ENCODE results near the gene MUC15.
"Not testable (repeated sequence)": the region's sequence is repeated elsewhere in the genome, so short reads cannot be mapped to it uniquely, and the experiment has no call there.

Gene MUC15

DNA sequence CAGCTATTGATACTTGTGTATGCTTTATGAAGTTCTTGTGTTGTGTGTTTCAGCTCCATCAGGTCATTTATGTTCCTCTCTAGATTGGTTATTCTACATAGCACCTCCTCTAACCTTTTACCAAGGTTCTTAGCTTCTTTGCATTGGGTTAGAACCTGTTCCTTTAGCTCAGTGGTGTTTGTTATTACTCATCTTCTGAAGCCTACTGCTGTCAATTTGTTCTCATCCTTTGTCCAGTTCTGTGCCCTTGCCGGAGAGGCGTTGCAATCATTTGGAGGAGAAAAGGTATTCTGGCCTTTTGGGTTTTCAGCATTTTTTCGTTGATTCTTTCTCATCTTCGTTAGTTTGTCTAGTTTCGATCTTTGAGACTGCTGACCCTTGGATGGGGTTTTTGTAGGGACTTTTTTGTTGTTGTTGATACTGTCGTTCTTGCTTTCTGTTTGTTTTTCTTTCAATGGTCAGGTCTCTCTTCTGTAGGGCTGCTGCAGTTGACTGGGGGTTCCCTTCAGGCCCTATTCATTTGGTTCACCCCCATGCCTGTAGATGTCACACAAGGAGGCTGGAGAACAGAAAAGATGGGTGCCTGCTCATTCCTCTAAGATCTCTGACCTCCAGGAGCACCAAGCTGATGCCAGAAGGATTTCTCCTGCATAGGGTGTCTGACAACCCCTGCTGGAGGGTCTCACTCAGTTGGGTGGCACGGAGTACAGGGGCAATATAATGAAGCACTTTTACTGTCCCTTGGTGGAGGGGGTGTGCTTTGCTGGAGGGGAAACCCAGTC, 35.9 kb upstream of the MUC15 start:
- in situ Hi-C loops (cut with MboI; ENCODE audit: low sequenced_read_pairs, unreplicated experiment), result no loop called here
- DNase-seq (ENCODE audit: low spot score), result no peak
- TF ChIP-seq, protein P1, sequence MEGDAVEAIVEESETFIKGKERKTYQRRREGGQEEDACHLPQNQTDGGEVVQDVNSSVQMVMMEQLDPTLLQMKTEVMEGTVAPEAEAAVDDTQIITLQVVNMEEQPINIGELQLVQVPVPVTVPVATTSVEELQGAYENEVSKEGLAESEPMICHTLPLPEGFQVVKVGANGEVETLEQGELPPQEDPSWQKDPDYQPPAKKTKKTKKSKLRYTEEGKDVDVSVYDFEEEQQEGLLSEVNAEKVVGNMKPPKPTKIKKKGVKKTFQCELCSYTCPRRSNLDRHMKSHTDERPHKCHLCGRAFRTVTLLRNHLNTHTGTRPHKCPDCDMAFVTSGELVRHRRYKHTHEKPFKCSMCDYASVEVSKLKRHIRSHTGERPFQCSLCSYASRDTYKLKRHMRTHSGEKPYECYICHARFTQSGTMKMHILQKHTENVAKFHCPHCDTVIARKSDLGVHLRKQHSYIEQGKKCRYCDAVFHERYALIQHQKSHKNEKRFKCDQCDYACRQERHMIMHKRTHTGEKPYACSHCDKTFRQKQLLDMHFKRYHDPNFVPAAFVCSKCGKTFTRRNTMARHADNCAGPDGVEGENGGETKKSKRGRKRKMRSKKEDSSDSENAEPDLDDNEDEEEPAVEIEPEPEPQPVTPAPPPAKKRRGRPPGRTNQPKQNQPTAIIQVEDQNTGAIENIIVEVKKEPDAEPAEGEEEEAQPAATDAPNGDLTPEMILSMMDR (IDR thresholded peaks at IDR 0.05; ENCODE audit: borderline replicate concordance, control extremely low read depth, extremely low read depth, insufficient read depth, missing control alignments), result no peak

GRCh38 chr11:26599876-26600434, 27.9 kb upstream of the MUC15 start:
- no peak for DNase-seq (ENCODE audit: low spot score)
- in situ Hi-C loops (cut with MboI; ENCODE audit: low sequenced_read_pairs, unreplicated experiment), result no loop called here
- TF ChIP-seq, protein P1 (IDR thresholded peaks at IDR 0.05; ENCODE audit: borderline replicate concordance, control extremely low read depth, extremely low read depth, insufficient read depth, missing control alignments), result no peak

DNA sequence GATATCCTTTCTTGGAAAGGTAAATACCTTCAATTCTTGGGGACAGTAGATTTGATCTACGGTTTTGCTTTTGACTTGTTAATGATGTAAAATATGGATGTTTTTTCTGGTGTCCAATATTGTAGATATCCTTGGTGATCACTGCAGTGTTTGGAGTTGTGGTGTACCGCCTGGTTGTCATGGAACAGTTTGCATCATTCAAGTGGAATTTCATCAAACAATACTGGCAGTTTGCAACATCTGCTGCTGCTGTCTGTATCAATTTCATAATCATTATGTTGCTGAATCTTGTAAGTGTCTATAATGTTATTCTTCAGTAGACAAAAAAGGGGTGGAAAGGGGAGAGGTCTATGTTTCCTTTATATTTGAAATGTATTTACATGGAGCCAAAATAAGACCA, 27.4 kb upstream of the MUC15 start:
- DNase-seq (ENCODE audit: low spot score), result no peak
- TF ChIP-seq, protein P1 (IDR thresholded peaks at IDR 0.05; ENCODE audit: borderline replicate concordance, control extremely low read depth, extremely low read depth, insufficient read depth, missing control alignments), result no peak
- in situ Hi-C loops (cut with MboI; ENCODE audit: low sequenced_read_pairs, unreplicated experiment), result no loop called here

- in situ Hi-C loops (cut with MboI; ENCODE audit: low sequenced_read_pairs, unreplicated experiment), result no loop called here
- TF ChIP-seq, protein P1 (IDR thresholded peaks at IDR 0.05; ENCODE audit: borderline replicate concordance, control extremely low read depth, extremely low read depth, insufficient read depth, missing control alignments), result no peak
- DNase-seq (ENCODE audit: low spot score), result no peak
These were observed 25.8 kb upstream of the MUC15 start for GRCh38 chr11:26597899-26598298.

DNA sequence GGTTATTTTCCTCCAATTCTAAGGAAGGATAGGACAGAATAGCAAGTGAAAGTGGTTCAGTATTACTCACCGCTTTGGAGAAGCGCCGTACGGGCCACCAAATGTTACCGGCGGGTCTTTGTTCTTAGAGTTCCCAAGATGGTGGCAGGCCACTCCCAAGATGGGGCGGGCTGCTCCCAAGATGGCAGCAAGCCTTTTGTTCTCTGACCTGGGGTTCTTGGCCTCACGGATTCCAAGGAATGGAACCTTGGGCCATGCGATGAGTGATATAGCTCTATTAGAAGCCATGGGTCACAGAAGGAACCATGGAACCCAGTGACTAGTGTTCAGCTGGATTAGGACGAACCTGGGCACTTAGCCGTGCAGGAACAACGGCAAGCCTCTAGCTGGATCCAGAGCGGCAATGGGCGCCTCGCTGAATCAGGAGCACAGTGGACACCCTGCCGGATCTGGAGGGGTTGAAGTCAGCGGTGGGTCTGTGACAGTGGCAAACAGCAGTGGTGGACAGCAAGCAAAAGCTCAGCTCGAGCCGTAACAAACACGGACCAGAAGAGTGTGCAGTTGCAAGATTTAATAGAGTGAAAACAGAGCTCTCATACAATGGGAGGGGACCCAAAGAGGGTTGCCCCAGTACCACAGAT, 25.1 kb upstream of the MUC15 start:
- in situ Hi-C loops (cut with MboI; ENCODE audit: low sequenced_read_pairs, unreplicated experiment); DNase-seq (ENCODE audit: low spot score): not testable (repeated sequence)

GRCh38 chr11:26595207-26595865, 23.3 kb upstream of the MUC15 start:
- DNase-seq (ENCODE audit: low spot score); in situ Hi-C loops (cut with MboI; ENCODE audit: low sequenced_read_pairs, unreplicated experiment): not testable (repeated sequence)

DNA sequence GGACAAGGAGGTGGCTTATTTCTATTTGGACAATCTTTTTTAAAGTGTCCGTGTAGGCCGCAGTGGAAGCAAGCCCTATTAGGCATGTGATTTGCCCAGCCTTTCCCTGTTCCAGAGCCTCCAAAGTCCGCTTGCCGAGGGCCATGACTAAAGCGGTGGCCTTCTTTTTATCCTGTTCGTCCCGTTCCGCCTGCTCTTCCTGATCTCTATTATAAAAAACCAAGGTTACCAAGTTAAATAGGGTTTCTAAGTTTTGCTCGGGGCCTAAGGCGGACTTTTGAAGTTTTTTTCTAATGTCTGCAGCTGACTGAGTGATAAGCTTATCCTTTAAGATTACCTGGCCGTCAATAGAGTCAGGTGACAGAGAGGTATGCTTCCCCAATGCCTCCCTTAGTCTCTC, 21.6 kb upstream of the MUC15 start:
- in situ Hi-C loops (cut with MboI; ENCODE audit: low sequenced_read_pairs, unreplicated experiment), result no loop called here
- DNase-seq (ENCODE audit: low spot score), result no peak
- TF ChIP-seq, protein P1 (IDR thresholded peaks at IDR 0.05; ENCODE audit: borderline replicate concordance, control extremely low read depth, extremely low read depth, insufficient read depth, missing control alignments), result no peak
